HG02943 (cell line): ENCODE measurements around the gene CLEC4A.
"Not testable (repeated sequence)": the region's sequence is repeated elsewhere in the genome, so short reads cannot be mapped to it uniquely, and the experiment has no call there.

ENCODE experiments used
- ATAC-seq: cut with Tn5 transposase; IDR thresholded peaks from one replicate; pipeline ENCODE4 v1.9.1; 2021; ENCODE audit warnings: mild to moderate bottlenecking, low read depth, moderate library complexity; ENCODE audit not compliant: unreplicated experiment

Gene CLEC4A

DNA sequence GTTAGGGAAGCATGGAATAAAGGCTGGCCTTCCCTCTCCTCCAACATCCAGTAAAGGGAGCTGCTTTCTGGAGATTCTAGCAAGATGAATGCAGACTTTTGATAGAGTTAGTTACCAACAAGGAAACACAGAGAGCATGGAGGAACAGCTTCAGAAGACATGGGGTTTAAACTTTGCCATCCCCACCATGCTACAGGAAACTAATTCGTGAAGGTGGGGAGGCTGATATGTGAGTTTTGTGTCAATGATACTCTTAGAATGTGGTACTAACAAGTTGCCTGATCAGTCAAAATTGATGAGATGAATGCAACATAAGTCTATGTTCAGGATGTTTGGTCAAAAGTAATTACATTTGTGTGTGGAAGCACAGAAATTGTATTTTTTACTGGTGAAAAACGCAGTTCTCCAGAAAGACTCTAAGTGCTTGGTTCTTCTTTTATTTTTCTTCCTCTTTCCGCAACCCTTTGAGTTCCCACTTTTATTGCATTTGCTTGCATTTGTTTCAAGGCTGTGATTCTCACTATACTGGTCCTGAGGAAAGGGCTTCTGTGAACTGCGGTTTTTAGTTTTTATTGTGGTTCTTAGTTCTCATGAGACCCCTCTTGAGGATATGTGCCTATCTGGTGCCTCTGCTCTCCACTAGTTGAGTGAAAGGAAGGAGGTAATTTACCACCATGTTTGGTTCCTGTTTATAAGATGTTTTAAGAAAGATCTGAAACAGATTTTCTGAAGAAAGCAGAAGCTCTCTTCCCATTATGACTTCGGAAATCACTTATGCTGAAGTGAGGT, at the start of gene CLEC4A:
Gene CLEC4A, plus strand, starts transcription at position 494 of the 789 bp plus-strand sequence. Its CDS starts 262 bp downstream, at position 756.
- no peak for ATAC-seq

DNA sequence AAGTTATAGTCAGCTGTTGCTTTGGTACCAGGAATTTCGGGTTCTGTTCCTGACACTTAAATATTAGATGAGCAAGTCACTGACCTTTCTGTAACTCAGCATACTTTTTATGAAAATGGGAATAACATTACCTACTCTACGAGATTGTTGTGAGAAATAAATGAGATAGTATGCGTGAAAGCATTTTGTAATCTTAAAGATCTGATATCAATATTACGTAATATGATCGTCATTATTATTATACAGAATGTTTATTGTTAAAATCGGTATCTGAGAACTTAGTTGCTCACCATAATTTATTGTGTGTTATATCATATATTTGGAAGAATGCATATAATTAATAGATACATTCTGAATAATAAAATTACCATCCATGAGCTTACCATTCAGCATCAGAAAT, 47.5 kb upstream of the CLEC4A start:
- no peak for ATAC-seq

DNA sequence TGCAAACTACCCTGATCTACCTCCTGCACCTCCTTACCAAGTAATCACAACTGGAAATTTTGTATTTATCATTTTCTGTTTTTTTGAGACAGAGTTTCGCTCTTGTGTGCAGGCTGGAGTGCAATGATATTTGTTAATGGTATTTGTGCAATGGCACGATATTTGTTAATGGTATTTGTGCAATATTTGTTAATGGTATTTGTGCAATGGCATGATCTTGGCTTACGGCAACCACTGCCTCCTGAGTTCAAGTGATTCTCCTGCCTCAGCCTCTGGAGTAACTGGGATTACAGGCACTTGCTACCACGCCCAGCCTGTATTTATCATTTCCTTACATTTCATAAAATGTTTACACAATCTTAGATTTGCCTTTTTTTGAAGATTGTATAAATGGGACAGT, 47.1 kb upstream of the CLEC4A start:
- no peak for ATAC-seq

DNA sequence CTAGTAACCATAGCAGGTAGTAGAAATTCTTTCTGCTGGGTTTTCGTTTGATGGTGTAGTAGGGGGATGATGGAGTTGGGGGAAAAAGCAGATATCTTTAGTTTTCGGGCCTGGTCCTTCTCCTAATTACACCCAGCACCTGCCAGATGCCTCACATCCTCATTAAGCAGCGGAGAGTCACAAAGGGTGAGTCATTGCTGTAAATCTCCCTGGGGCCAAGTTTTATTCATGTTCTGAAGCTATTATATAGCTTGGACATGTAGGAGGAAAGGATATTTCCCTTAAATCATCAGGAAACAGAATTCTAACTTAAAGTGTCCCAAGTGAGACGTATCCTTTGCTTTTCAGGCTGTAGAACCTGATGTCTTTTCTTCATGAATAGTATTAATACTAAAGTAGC, 46.2 kb upstream of the CLEC4A start:
- no peak for ATAC-seq

DNA sequence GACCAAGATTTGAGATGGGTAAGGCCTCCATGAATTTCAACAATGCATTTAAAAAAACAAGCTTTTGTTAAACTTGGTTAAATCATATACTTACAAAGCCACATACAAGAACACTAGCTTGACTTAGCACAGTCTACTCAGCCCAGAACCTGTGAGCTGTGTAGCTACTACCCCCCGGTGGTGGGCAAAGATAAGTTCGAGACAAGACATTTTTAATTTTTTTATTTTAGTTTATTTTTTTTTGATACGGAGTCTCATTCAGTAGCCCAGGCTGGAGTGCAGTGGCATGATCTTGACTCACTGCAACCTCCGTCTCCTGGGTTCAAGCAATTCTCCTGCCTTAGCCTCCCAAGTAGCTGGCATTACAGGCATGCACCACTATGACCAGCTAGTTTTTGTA, 45.0 kb upstream of the CLEC4A start:
- ATAC-seq = no peak

DNA sequence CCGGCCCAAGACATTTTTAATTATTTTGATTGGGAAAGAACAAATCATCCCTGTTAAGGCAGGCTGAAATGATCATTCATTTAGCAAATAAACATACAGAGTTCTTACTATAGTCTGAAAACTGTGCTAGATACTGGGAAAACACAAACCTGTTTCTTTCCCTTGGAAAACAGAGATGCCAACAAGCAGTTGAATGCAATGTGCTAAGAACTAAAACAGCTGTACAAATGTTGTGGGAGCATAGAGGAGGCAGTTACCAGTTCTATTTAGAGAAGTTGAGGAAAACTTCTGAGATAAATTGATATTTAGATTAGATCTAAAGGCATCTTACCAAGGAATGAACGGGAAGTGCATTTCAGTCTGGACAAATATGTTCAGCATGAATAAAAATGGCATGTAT, 44.5 kb upstream of the CLEC4A start:
- no peak for ATAC-seq

DNA sequence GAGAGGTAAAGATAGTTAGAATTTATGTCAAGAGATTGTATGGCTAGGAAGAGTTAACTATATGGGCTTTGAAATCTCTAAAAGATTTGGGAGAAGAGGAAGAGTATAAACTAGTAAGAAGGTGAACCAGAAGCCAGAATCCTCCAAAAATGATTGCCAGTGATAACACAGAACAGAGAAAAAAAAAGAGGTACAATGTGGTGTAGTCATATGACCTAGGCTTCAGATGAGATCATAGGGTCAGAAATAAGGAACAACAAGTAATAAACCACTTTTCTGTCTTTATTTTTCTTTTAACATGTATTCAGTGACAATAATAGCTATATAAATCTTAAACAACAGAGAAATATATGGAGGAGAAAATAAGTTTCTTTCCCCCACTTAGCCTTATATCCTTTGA, 43.3 kb upstream of the CLEC4A start:
- no peak for ATAC-seq

DNA sequence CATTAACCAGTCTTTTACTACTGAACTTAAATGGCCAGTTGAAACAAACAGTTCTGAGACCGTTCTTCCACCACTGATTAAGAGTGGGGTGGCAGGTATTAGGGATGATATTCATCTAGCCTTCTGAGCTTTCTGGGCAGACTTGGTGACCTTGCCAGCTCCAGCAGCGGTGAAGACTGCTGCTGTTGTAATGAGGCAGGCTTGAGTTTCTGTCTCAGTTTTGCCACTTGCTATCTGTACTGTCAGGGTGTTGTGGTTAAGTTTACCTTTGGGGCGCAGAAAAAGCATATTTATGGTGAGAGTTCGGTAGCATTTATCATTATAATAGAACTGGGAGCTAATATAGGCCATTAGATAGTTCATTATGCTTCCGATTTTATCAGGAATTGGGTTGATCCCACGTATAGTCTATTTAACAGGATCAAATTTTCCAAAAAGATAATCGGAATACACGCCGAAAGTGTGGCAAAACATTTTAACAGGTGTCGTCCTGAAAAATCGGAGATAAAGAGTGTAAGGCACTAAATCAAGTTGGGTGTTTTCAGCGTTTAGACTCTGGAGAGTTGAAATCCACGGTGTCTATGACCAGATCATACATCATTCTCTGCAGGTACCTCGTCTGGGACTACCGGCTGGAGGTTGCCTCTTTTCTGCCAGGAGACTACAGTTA, 42.0 kb upstream of the CLEC4A start:
- ATAC-seq = peak; percentile 28

DNA sequence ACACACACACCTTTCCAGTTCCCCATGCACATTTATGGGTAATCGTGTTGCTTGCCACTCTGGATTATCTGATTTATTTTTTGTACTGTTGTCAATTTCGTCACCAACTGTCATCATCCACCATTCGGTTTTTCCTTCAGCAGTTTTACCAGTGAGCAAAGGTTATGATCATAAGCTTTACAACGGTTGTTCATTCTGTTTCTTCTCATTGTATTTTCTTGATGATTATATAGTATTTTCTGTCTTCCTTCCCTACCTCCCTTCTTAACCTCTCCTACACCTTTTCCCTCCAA, 40.7 kb upstream of the CLEC4A start:
- ATAC-seq = no peak

DNA sequence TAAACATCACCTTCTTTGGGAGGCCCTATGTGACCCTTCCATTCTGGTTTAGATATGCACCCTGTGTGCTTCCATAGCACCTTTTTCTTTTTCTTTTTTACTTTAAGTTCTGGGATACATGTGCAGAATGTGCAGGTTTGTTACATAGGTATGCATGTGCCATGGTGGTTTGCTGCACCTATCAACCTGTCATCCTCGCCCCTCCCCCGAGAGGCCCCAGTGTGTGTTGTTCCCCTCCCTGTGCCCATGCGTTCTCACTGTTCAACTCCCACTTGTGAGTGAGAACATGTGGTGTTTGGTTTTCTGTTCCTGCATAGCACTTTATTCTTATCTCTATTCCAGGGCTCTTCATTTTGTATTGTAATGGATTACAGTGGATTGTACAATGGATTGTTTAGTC, 39.1 kb upstream of the CLEC4A start:
- not testable (repeated sequence) for ATAC-seq

DNA sequence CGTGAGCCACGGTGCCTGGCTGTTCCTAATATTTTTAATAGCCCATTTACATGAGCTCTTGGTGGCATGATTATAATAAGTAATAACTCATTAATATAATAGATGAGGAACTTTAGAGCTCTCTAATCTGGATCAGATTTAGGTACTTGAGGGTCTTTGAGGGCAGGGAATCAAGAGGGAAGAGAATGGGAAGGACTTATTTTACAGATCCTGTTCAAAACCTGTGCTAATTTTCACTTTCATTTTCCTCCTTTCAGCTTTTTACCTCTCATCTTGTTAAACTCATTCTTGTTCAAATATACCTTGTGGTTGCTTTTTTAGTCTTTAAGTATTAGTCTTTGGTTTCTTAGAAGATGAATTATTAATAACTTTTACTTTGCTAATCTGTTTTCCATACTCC, 35.8 kb upstream of the CLEC4A start:
- ATAC-seq = no peak

DNA sequence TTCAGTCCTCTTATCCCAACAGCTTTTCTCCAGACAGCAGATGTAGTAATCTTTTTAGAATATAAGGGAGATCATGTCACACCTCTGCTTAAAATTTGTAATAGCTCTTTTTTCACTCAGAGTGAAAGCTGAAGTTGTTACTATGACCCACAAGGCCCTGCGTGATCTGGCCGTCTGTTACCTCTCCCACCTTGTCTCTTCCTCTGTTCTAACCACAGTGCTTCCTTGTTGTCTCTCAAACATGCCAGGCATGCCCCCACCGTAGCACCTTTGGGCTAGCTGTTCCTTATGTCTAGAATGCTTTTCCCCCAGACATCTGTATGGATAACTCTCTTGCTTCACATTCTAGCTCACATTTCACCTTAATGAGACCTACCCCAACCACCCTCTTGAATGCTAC, 34.8 kb upstream of the CLEC4A start:
- no peak for ATAC-seq

DNA sequence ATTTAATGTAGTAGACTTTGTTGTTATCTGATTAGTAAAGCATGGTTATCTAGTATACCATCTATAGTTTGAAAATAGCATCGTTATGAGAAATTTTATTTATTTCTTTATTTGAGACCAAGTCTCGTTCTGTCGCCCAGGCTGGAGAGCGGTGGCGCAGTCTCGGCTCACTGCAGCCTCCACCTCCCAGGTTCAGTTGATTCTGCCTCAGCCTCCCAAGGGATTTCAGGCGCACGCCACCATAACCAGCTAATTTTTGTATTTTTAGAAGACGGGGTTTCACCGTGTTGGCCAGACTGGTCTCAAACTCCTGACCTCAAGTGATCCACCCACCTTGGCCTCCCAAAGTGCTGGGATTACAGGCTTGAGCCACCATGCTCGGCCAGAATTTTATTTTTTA, 34.1 kb upstream of the CLEC4A start:
- ATAC-seq = not testable (repeated sequence)

DNA sequence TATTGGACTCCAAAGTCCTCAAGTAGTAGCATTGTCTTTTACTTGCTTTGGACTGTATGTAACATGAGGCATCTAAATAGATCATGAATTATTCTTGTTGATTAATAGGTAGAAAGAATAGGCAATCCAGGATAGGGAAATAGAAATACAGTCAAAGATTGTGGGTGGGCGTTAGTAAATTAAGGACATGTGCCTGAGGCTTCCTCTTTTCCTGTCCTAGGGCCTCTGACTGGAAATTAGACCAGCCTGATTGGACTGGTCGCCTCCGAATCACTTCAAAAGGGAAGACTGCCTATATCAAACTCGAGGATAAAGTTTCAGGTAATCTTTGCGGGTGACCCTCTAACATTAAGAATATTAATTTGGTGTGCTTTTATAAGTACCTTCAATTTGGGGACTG, 33.7 kb upstream of the CLEC4A start:
- no peak for ATAC-seq

DNA sequence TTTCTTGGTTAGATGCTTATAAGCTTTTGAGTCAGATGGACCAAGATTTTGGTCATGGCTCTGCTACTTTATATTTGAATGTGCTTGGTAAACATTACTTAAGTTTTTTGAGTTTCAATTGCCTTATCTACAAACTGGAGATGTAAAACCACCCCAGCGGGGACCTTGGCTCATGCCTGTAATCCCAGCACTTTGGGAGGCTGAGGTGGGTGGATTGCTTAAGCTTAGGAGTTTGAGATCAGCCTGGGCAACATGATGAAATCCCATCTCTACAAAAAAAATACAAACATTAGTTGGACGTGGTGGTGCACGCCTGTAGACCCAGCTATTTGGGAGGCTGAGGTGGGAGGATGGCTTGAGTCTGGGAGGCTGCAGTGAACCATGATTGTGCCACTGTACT, 30.1 kb upstream of the CLEC4A start:
- ATAC-seq = no peak

DNA sequence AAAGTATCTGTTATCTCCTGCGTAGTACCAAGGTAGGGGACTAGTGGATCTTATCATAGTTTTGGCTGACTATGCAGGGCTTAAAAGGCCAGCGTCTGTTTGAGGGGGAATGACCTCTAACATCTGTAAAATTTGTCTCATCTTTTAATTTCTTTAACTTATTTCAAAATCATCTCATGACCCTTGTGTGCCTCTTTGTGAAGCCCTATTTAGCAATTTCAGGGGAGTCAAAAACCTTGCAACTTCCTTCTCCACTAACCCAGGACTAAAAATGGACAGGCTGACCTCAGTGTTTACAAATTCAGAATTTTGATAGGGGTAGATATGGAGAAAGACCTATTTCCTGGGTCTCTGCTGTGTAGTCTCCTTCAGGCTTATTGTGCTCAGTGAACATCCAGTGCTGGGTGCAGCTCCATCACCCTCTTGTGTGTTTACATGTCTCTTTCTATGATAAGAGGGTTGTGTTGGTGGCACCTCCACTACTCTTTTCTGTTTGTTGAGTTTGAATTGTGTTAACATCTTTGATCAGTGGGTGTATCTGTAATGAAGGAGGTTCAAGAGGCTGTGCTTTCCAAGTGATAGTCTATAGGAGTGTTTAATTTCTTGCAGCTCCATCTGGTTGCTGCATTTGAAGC, 27.0 kb upstream of the CLEC4A start:
- ATAC-seq = no peak

DNA sequence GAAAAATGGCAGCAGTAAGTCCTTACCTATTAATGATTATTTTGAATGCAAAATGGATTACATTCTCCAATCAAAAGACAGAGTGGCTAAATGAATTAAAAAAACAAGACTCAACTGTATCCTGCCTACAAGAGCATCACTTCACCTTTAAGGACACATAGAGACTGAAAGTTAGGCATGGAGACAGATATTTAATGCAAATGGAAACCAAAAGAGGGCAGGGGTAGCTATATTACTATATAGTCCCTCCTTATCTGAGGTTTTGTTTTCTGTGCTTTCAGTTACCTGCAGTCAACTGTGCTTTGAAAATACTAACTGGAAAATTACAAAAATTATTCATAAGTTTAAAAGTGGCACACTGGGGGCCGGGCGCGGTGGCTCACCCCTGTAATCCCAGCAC, 24.2 kb upstream of the CLEC4A start:
- no peak for ATAC-seq

DNA sequence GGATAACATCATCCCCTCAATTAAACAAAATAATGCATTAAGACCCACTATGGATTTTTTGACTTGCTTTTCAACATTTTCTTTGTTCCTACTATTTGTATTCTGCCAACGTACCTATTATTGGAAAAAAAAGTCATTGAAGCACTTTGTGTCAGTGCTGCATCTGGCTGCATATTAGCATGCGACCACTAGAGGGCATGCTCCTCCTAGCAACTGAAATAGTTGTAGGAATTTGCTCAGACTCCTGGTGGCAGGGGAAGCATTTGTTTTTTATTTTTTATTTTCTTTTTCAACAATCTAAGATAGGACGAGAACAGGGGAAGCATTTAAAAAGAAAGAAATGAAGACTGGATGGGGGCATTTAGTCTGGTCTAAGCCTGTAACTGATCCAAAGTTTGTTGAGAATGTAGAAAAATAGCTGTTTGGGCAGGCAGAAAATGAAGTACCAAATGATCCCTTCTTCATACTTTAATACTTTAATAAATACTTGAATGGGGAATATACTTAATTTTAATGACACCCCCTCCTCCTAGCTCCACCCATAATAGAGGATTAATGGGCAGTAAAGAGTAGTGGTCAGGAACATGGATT, 14.5 kb upstream of the CLEC4A start:
- ATAC-seq = no peak

DNA sequence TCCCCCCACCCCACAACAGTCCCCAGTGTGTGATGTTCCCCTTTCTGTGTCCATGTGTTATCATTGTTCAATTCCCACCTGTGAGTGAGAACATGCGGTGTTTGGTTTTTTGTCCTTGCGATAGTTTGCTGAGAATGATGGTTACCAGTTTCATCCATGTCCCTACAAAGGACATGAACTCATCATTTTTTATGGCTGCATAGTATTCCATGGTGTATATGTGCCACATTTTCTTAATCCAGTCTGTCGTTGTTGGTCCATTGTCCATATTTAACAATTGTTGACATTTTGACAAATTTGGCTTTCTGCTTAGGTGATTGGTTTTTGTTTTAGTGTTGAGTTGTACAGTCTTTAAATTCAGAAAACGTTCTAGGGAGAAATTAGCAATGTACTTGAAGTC, 10.3 kb upstream of the CLEC4A start:
- not testable (repeated sequence) for ATAC-seq

DNA sequence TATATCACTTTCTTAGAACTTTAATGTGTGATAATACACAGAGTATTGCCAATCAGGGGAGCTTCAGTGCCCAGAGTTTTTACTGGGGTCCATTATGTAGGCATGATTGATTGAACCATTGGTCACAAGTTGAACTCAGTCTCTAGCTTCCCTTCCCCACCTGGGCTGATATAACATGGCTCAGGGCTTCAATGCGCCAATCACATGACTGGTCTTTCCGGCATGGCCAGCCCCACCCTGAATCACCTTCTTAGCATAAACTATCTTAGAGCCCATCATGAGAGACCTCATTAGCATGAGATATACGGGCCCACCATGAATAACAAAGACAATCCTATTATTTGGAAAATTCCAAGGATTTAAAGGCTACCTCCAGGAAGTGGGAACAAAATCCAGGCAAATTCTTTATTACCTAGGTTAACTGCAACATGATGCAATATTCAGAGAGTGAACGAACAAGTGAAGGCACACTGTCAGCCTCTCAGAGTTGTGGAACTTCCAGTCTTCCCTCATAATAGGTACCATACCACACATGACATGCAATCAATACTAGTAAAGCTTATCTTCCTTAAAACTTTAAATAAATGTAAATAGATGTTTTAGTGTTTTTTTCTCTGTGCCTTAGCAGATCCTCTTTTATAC, 3.2 kb upstream of the CLEC4A start:
- no peak for ATAC-seq

DNA sequence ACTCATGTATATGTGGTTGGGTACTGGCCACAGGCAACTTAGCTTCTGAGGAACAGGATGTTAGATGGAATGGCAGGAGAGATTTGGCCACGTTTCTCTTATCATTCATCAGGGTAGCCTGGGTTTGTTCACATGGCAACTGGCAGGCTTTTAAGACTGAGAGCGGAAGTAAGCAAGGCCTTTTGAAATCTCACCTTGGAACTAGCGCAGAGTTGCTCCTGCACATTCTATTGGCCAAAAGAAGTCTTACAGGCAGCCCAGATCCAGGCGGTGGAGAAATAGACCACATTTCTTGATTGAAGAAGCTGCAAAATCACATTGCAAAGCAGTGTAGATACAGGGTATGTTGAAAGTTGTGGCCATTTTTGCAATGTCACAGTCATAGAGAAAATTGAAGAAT, 3.7 kb downstream of the CLEC4A start:
- no peak for ATAC-seq
